A673 (cell line): ENCODE data around the gene PRAC1.

Source experiments
- EZH2 ChIP-seq: fragments of 200-600 bp; sonication (generic); IDR thresholded peaks from 2 replicates; pipeline ENCODE4 v1.6.1; 2017; ENCODE audit warnings: borderline replicate concordance, low read depth, mild to moderate bottlenecking, mixed read lengths, antibody characterized with exemption, low read length; ENCODE audit not compliant: poor library complexity, severe bottlenecking
- TF ChIP-seq, protein P1 (sequence below): fragments of 300-800, 200-600 bp; sonication (generic); conservative IDR thresholded peaks from 2 replicates; pipeline ENCODE4 v1.5.1; 2017; ENCODE audit warnings: low read depth, mild to moderate bottlenecking, antibody characterized with exemption, low read length, moderate library complexity, mixed read lengths

DNA sequence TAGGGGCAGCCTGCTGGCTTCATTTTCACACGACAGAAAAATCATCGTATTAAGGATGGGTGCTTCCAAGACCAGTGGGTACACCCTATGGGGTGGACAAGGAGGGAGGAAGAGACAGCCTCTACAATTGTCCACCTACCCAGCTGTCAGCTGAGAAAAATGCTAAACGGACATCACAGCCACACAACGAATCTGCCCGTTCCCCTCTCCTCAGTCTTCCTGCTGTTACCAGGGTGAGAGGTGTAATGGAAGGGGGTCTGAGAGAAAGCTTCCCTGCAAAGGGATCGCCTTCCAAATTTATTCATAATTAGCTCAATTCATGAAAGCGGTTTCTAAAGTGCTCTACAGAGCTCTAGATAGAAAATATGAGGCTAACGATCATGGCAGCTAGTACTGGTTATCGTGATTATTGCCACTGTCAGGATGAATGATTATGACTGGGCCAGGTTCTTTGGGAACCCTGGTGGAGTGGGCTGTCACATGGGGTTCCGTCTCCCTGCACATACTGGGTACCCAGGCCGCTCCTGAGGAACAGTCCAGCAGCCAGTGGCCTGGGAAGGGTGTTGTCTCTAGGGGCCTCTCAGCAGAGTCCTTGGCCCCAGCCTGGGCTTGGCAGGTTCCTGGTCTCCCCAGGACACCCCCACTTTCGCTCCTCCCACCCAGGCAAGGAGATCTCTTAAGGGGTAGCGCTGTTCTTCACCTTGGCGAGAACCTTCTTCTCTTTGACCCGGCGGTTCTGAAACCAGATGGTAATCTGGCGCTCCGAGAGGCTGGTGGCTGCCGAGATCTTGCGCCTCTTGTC is 4.0 kb upstream of the PRAC1 start:
- TF ChIP-seq, protein P1, sequence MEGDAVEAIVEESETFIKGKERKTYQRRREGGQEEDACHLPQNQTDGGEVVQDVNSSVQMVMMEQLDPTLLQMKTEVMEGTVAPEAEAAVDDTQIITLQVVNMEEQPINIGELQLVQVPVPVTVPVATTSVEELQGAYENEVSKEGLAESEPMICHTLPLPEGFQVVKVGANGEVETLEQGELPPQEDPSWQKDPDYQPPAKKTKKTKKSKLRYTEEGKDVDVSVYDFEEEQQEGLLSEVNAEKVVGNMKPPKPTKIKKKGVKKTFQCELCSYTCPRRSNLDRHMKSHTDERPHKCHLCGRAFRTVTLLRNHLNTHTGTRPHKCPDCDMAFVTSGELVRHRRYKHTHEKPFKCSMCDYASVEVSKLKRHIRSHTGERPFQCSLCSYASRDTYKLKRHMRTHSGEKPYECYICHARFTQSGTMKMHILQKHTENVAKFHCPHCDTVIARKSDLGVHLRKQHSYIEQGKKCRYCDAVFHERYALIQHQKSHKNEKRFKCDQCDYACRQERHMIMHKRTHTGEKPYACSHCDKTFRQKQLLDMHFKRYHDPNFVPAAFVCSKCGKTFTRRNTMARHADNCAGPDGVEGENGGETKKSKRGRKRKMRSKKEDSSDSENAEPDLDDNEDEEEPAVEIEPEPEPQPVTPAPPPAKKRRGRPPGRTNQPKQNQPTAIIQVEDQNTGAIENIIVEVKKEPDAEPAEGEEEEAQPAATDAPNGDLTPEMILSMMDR = no peak
- no peak for TF ChIP-seq EZH2
